HCT116 (cell line): ENCODE data around the gene NR1H4. TPM values are rescaled to one million over a fixed set of nuclear protein-coding genes. Genes with fewer than 3 reads are reported as not detected.

ENCODE experiments used
- ATAC-seq: fragments of 200-7000 bp; cut with Tn5 transposase; 2 replicates; pipeline ENCODE4 v1.9.1; 2020; ENCODE audit warnings: mild to moderate bottlenecking, moderate library complexity
- BruUV-seq: library from RNA; stranded (reverse); fragments of 400-500 nt; replicated peaks from 2 replicates; lab custom pipeline; 2021; lab: Mats Ljungman, UMichigan
- CTCF ChIA-PET: fragments of 300-600 bp; sonication (Branson Sonifier 250); formaldehyde crosslinking; loops from one replicate; lab custom pipeline; 2021; ENCODE audit warnings: antibody characterized with exemption; lab: Charles Lee
- POLR2A ChIA-PET: fragments of 300-600, 350-600 bp; sonication (Branson Sonifier 250); formaldehyde crosslinking; loops from one replicate; lab custom pipeline; 2021; ENCODE audit warnings: antibody characterized with exemption; lab: Charles Lee
- RAD21 ChIA-PET, 2 experiments: fragments of 300-600 bp; sonication (Branson Sonifier 250); formaldehyde crosslinking; loops; one replicate each; lab custom pipeline; 2023; ENCODE audit warnings: low total read pairs in 2 of 2; ENCODE audit not compliant: uncharacterized antibody in 2 of 2, unreplicated experiment in 2 of 2, low non-redundant PET in 1 of 2; lab: Charles Lee
- DNase-seq: peaks from one replicate; pipeline ENCODE4 v3.0.0-alpha.2; 2010; ENCODE audit warnings: low read depth, low spot score
- H2AFZ ChIP-seq: fragments of 200-600 bp; shearing (Covaris generic), sonication (generic); 2 replicates; pipeline ENCODE4 v1.6.1; 2017; ENCODE audit warnings: low read depth, mixed run types, mixed read lengths, antibody characterized with exemption, low read length; ENCODE audit not compliant: poor library complexity, severe bottlenecking
- H3K27ac ChIP-seq: 2 replicates; pipeline ENCODE4 v1.5.1; 2012; ENCODE audit warnings: low read depth, low read length
- H3K27me3 ChIP-seq: fragments of 200-600 bp; sonication (generic); 2 replicates; pipeline ENCODE4 v1.6.1; 2016; ENCODE audit warnings: mixed run types, low read length, mixed read lengths; ENCODE audit not compliant: insufficient read depth
- H3K36me3 ChIP-seq, 2 experiments: fragments of 200-500 bp in 1 of 2; fragments of 200-600 bp in 1 of 2; sonication (Bioruptor generic) in 1 of 2; sonication (generic) in 1 of 2; 2 replicates each; pipeline versions ENCODE4 v1.5.1 to v1.6.1; 2014 to 2016; ENCODE audit warnings: low read length in 2 of 2, inconsistent platforms in 1 of 2, mixed read lengths in 1 of 2, mixed run types in 1 of 2; ENCODE audit not compliant: insufficient read depth in 2 of 2, control insufficient read depth in 1 of 2
- H3K4me1 ChIP-seq, 2 experiments: fragments of 200-600 bp in 1 of 2; sonication (generic) in 1 of 2; 2 replicates each; pipeline versions ENCODE4 v1.5.1 to v1.6.1; 2012 to 2017; ENCODE audit warnings: low read length in 2 of 2, inconsistent platforms in 1 of 2, mild to moderate bottlenecking in 1 of 2, mixed read lengths in 1 of 2, mixed run types in 1 of 2, moderate library complexity in 1 of 2; ENCODE audit not compliant: insufficient read depth in 2 of 2, control insufficient read depth in 1 of 2
- H3K4me2 ChIP-seq: fragments of 200-600 bp; sonication (generic); 2 replicates; pipeline ENCODE4 v1.6.1; 2017; ENCODE audit warnings: mixed run types, low read length, mixed read lengths
- H3K4me3 ChIP-seq, 2 experiments: fragments of 200-600 bp in 1 of 2; sonication (generic) in 1 of 2; replicated peaks in 1 of 2; 2 replicates each; pipeline ENCODE4 v1.5.1; 2011 to 2016; ENCODE audit warnings: low read length in 2 of 2, control low read depth in 1 of 2, low read depth in 1 of 2, mild to moderate bottlenecking in 1 of 2, mixed read lengths in 1 of 2, mixed run types in 1 of 2
- H3K79me2 ChIP-seq: fragments of 200-600 bp; sonication (generic); 2 replicates; pipeline ENCODE4 v1.6.1; 2017; ENCODE audit warnings: mild to moderate bottlenecking, mixed run types, low read length, moderate library complexity, mixed read lengths; ENCODE audit not compliant: insufficient read depth
- H3K9ac ChIP-seq: fragments of 200-600 bp; sonication (generic); 2 replicates; pipeline ENCODE4 v1.6.1; 2016; ENCODE audit warnings: low read length, mixed read lengths
- H3K9me2 ChIP-seq: fragments of 200-600 bp; sonication (generic), shearing (Covaris generic); 2 replicates; pipeline ENCODE4 v1.6.1; 2017; ENCODE audit warnings: mixed run types, mild to moderate bottlenecking, moderate library complexity; ENCODE audit not compliant: insufficient read depth
- H3K9me3 ChIP-seq, 2 experiments: fragments of 200-500 bp in 1 of 2; fragments of 200-600 bp in 1 of 2; sonication (Bioruptor generic) in 1 of 2; sonication (generic) in 1 of 2; 2 replicates each; pipeline ENCODE4 v1.6.1; 2014 to 2017; ENCODE audit warnings: low read length in 2 of 2, mixed read lengths in 2 of 2, inconsistent platforms in 1 of 2, low read depth in 1 of 2, mild to moderate bottlenecking in 1 of 2, mixed run types in 1 of 2, moderate library complexity in 1 of 2; ENCODE audit not compliant: control insufficient read depth in 1 of 2, insufficient read depth in 1 of 2
- H4K20me1 ChIP-seq: fragments of 200-600 bp; sonication (generic), shearing (Covaris generic); 2 replicates; pipeline ENCODE4 v1.6.1; 2017; ENCODE audit warnings: mixed run types, mild to moderate bottlenecking, moderate library complexity; ENCODE audit not compliant: insufficient read depth
- CEBPB ChIP-seq: IDR thresholded peaks from 2 replicates; pipeline ENCODE4 v1.6.1; 2012; ENCODE audit warnings: low read depth
- EZH2phosphoT487 ChIP-seq: fragments of 200-600 bp; IDR thresholded peaks from 2 replicates; pipeline ENCODE4 v1.6.1; 2018; ENCODE audit warnings: antibody characterized with exemption, borderline replicate concordance
- JUND ChIP-seq: IDR thresholded peaks from 2 replicates; pipeline ENCODE4 v1.6.1; 2012
- POLR2A ChIP-seq: IDR thresholded peaks from 2 replicates; pipeline ENCODE4 v1.7.0; 2011; ENCODE audit warnings: borderline replicate concordance; ENCODE audit not compliant: insufficient read depth, insufficient read length; ENCODE audit errors: extremely low read depth
- POLR2AphosphoS5 ChIP-seq: IDR thresholded peaks from 2 replicates; pipeline ENCODE4 v1.6.1; 2011; ENCODE audit warnings: mild to moderate bottlenecking, low read depth, low read length, moderate library complexity
- RAD21 ChIP-seq: IDR thresholded peaks from 2 replicates; pipeline ENCODE4 v1.6.1; 2012; ENCODE audit warnings: low read depth, mild to moderate bottlenecking
- SIN3A ChIP-seq: IDR thresholded peaks from 2 replicates; pipeline ENCODE4 v1.6.1; 2012; ENCODE audit warnings: low read depth
- SP1 ChIP-seq: IDR thresholded peaks from 2 replicates; pipeline ENCODE4 v1.6.1; 2012; ENCODE audit warnings: low read depth
- YY1 ChIP-seq: IDR thresholded peaks from 2 replicates; pipeline ENCODE4 v1.6.1; 2011; ENCODE audit warnings: low read length, low read depth, moderate library complexity, mild to moderate bottlenecking; ENCODE audit not compliant: insufficient replicate concordance; ENCODE audit errors: extremely low read depth
- ZNF274 ChIP-seq: fragments of 200-500 bp; sonication (Bioruptor generic); IDR thresholded peaks from 2 replicates; pipeline ENCODE4 v1.6.1; 2014; ENCODE audit warnings: mild to moderate bottlenecking, low read depth, low read length, inconsistent platforms
- intact Hi-C: fragments of 100-400 bp; cut with micrococcal nuclease; formaldehyde crosslinking; loops from 2 replicates; pipeline ENCODE4 v1.10.0; 2022
- total RNA-seq: library from RNA; stranded (reverse); gene quantifications from one replicate; pipeline ENCODE4 v1.2.1, GENCODE V29; 2021; ENCODE audit not compliant: unreplicated experiment
- TF ChIP-seq, protein P1 (sequence below): IDR thresholded peaks from 2 replicates; pipeline ENCODE4 v1.6.1; 2011; ENCODE audit warnings: mild to moderate bottlenecking, low read length, moderate library complexity; ENCODE audit not compliant: insufficient replicate concordance; ENCODE audit errors: extremely low read depth
- TF ChIP-seq, protein P2 (sequence below): IDR thresholded peaks from 2 replicates; pipeline ENCODE4 v1.6.1; 2012
- TF ChIP-seq, protein P3 (sequence below), 3 experiments: fragments of 200-600 bp in 1 of 3; sonication (generic) in 1 of 3; IDR thresholded peaks in 2 of 3; conservative IDR thresholded peaks in 1 of 3; 2 replicates each; pipeline ENCODE4 v1.5.1; 2012 to 2017; ENCODE audit warnings: low read depth in 2 of 3, low read length in 2 of 3, antibody characterized with exemption in 1 of 3, borderline replicate concordance in 1 of 3, control low read depth in 1 of 3, mild to moderate bottlenecking in 1 of 3, mixed read lengths in 1 of 3, mixed run types in 1 of 3, moderate library complexity in 1 of 3; ENCODE audit not compliant: insufficient read depth in 1 of 3

NR1H4 gene
- total RNA-seq, 1 experiment from 2014 or later, result not detected

DNA sequence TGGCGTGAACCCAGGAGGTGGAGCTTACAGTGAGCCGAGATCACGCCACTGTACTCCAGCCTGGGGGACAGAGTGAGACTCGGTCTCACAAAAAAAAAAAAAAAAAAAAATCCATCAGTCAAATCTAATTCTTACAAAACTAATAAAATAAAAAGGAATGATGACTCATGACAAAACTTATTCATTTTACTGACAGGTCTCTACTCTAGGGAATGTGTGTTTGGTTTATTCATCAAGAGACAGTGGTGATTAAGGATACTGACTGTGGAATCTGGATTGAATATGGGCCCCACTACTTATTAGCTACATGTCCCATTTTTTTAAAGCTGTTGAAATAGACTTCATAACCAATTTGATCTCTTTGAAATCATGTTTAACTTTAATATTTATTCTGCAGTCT, 70.5 kb downstream of the NR1H4 start:
- H3K4me1 ChIP-seq, result no peaks in the 10 kb centered on the region
- no peaks in the 10 kb centered on the region for H3K79me2 ChIP-seq
- no peak for TF ChIP-seq RAD21
- TF ChIP-seq CEBPB, result no peak
- TF ChIP-seq SP1, result no peak
- TF ChIP-seq, protein P1, sequence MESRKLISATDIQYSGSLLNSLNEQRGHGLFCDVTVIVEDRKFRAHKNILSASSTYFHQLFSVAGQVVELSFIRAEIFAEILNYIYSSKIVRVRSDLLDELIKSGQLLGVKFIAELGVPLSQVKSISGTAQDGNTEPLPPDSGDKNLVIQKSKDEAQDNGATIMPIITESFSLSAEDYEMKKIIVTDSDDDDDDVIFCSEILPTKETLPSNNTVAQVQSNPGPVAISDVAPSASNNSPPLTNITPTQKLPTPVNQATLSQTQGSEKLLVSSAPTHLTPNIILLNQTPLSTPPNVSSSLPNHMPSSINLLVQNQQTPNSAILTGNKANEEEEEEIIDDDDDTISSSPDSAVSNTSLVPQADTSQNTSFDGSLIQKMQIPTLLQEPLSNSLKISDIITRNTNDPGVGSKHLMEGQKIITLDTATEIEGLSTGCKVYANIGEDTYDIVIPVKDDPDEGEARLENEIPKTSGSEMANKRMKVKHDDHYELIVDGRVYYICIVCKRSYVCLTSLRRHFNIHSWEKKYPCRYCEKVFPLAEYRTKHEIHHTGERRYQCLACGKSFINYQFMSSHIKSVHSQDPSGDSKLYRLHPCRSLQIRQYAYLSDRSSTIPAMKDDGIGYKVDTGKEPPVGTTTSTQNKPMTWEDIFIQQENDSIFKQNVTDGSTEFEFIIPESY, result no peak
- TF ChIP-seq, protein P2, sequence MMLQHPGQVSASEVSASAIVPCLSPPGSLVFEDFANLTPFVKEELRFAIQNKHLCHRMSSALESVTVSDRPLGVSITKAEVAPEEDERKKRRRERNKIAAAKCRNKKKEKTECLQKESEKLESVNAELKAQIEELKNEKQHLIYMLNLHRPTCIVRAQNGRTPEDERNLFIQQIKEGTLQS, result no peak
- no peak for TF ChIP-seq EZH2phosphoT487
- TF ChIP-seq, all 23 proteins: peak for 0
- Histone ChIP-seq H3K9ac (no peak overlapping the region), H3K36me3 (no peaks in the 10 kb centered on the region), H3K9me2 (no peaks in the 10 kb centered on the region), H4K20me1 (no peaks in the 10 kb centered on the region), H3K4me3 (no peak overlapping the region), H3K27ac (no peak overlapping the region), H3K4me2 (no peak overlapping the region), H2AFZ (no peak overlapping the region), H3K27me3 (peaks cover 7% of the 10 kb centered on the region; the same call in 1 of the 2 replicates), H3K9me3 (no peaks in the 10 kb centered on the region)
- DNase-seq, result no peak
- CTCF ChIA-PET, result no interaction called here
- RAD21 ChIA-PET, result no interaction called here
- no peak for ATAC-seq
- BruUV-seq, result no TSS peak
- intact Hi-C loops, result no loop called here
- POLR2A ChIA-PET, result no interaction called here

DNA sequence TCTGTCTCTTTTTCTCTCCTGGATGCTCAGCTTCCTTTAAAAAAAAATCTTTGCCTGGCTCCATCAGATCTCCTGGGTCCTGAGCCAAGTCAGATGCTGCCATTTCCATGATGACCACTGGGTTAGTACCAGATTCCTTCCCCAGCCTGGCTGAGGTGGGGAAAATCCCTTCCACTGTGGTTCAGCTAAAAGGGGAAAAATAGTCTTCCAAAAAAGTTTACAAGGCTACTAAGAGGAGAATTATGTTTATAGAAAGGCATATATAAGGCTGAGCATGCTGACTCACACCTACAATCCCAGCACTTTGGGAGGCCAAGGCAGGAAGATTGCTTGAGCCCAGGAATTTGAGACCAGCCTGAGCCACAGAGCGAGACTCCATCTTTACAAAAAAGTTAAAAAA, 71.4 kb downstream of the NR1H4 start:
- H3K4me1 ChIP-seq, result no peaks in the 10 kb centered on the region

More for the DNA sequence above, 71.4 kb downstream of the NR1H4 start:
- no peaks in the 10 kb centered on the region for H3K36me3 ChIP-seq
- DNase-seq (no peak), ATAC-seq (no peak)
- H3K79me2 ChIP-seq, result no peaks in the 10 kb centered on the region
- no peak overlapping the region for H3K4me3 ChIP-seq
- CTCF ChIA-PET, result no interaction called here
- intact Hi-C loops, result no loop called here
- RAD21 ChIA-PET, result no interaction called here
- TF ChIP-seq POLR2A (no peak), RAD21 (no peak), JUND (no peak), SIN3A (no peak), EZH2phosphoT487 (no peak), POLR2AphosphoS5 (no peak), YY1 (no peak), ZNF274 (no peak)
- TF ChIP-seq, protein P3, sequence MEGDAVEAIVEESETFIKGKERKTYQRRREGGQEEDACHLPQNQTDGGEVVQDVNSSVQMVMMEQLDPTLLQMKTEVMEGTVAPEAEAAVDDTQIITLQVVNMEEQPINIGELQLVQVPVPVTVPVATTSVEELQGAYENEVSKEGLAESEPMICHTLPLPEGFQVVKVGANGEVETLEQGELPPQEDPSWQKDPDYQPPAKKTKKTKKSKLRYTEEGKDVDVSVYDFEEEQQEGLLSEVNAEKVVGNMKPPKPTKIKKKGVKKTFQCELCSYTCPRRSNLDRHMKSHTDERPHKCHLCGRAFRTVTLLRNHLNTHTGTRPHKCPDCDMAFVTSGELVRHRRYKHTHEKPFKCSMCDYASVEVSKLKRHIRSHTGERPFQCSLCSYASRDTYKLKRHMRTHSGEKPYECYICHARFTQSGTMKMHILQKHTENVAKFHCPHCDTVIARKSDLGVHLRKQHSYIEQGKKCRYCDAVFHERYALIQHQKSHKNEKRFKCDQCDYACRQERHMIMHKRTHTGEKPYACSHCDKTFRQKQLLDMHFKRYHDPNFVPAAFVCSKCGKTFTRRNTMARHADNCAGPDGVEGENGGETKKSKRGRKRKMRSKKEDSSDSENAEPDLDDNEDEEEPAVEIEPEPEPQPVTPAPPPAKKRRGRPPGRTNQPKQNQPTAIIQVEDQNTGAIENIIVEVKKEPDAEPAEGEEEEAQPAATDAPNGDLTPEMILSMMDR (IDR thresholded peaks at IDR 0.05 in 2 of 3, conservative IDR thresholded peaks at IDR 0.05 in 1 of 3; ENCODE audit: borderline replicate concordance in 1 of 3, insufficient read depth in 1 of 3, low read depth in 2 of 3, low read length in 2 of 3), result no peak
- POLR2A ChIA-PET, result no interaction called here
- H4K20me1 ChIP-seq, result no peaks in the 10 kb centered on the region
- H3K9ac ChIP-seq, result no peak overlapping the region
- no TSS peak for BruUV-seq
- H3K27ac ChIP-seq, result no peak overlapping the region
- no peak overlapping the region for H3K4me2 ChIP-seq
- H3K27me3 ChIP-seq, result peaks cover 7% of the 10 kb centered on the region; the same call in 1 of the 2 replicates
- no peaks in the 10 kb centered on the region for H3K9me2 ChIP-seq
- no peaks in the 10 kb centered on the region for H3K9me3 ChIP-seq
- no peak overlapping the region for H2AFZ ChIP-seq
